Ovary (tissue), 3 donors: Measurements from ENCODE around the gene UCK1.

ENCODE experiments used
- POLR2A ChIP-seq: fragments of 450-650 bp; IDR thresholded peaks from one replicate; pipeline ENCODE4 v1.6.1; 2017; ENCODE audit warnings: antibody characterized with exemption, mild to moderate bottlenecking, moderate library complexity
- TF ChIP-seq, protein P1 (sequence below), 3 donors: fragments of 450-650 bp in 2 of 3; fragments of 200-600 bp in 1 of 3; IDR thresholded peaks; one replicate each; pipeline versions ENCODE4 v1.5.1 to v1.8.0; 2016 to 2022; ENCODE audit warnings: antibody characterized with exemption in 3 of 3, mild to moderate bottlenecking in 1 of 3
- donor health status: DM: no; HTN: no; CAD: no.

- TF ChIP-seq, protein P1, sequence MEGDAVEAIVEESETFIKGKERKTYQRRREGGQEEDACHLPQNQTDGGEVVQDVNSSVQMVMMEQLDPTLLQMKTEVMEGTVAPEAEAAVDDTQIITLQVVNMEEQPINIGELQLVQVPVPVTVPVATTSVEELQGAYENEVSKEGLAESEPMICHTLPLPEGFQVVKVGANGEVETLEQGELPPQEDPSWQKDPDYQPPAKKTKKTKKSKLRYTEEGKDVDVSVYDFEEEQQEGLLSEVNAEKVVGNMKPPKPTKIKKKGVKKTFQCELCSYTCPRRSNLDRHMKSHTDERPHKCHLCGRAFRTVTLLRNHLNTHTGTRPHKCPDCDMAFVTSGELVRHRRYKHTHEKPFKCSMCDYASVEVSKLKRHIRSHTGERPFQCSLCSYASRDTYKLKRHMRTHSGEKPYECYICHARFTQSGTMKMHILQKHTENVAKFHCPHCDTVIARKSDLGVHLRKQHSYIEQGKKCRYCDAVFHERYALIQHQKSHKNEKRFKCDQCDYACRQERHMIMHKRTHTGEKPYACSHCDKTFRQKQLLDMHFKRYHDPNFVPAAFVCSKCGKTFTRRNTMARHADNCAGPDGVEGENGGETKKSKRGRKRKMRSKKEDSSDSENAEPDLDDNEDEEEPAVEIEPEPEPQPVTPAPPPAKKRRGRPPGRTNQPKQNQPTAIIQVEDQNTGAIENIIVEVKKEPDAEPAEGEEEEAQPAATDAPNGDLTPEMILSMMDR (IDR thresholded peaks at IDR 0.05), result no peak
- TF ChIP-seq POLR2A, result no peak
These were observed 54.2 kb downstream of the UCK1 start for GRCh38 chr9:131476777-131477345.
